ENCODE results near the gene SBNO2.

GRCh38 chr19:1084024-1084868, 89.8 kb downstream of the SBNO2 start:
- TF ChIP-seq CTCF (IDR thresholded peaks at IDR 0.05) (no peak), POLR2A (IDR thresholded peaks at IDR 0.05) (no peak)
